Ovary (tissue), 9 donors: ENCODE results near the gene SFMBT2. TPM values are rescaled to one million over a fixed set of nuclear protein-coding genes. Genes with fewer than 3 reads are reported as not detected.
"Not testable (repeated sequence)": the region's sequence is repeated elsewhere in the genome, so short reads cannot be mapped to it uniquely, and the experiment has no call there.

Experiments used
- DNase-seq, 5 donors: peaks; one replicate each; pipeline ENCODE4 v3.0.0-alpha.2; 2019 to 2020
- H3K27ac ChIP-seq, 2 donors: fragments of 200-600 bp; one replicate each; pipeline versions ENCODE4 v1.5.1 to v1.8.0; 2019 to 2022
- H3K27me3 ChIP-seq: fragments of 200-600 bp; one replicate; pipeline ENCODE4 v1.8.0; 2022
- H3K36me3 ChIP-seq: fragments of 200-600 bp; sonication (generic); one replicate; pipeline ENCODE4 v1.5.1; 2019
- H3K4me1 ChIP-seq: one replicate; pipeline ENCODE4 v1.8.1; 2013; ENCODE audit warnings: mild to moderate bottlenecking, moderate library complexity; ENCODE audit not compliant: insufficient read depth
- H3K4me3 ChIP-seq: fragments of 200-600 bp; sonication (generic); one replicate; pipeline ENCODE4 v1.5.1; 2017
- H3K9me3 ChIP-seq, 2 donors: fragments of 200-600 bp in 1 of 2; sonication (generic) in 1 of 2; one replicate each; pipeline versions ENCODE4 v1.5.1 to v1.8.1; 2013 to 2019; ENCODE audit warnings: mild to moderate bottlenecking in 1 of 2, moderate library complexity in 1 of 2
- EP300 ChIP-seq: sonication (generic); formaldehyde crosslinking; IDR thresholded peaks from one replicate; pipeline ENCODE4 v1.6.1; 2017; ENCODE audit warnings: antibody characterized with exemption
- POLR2A ChIP-seq: fragments of 450-650 bp; IDR thresholded peaks from one replicate; pipeline ENCODE4 v1.6.1; 2017; ENCODE audit warnings: antibody characterized with exemption, mild to moderate bottlenecking, moderate library complexity
- WGBS, 3 donors: extraction: QIAGEN DNeasy Blood & Tissue Kit in 1 of 3; methylation state at CpG; one replicate each; pipeline versions ENCODE4 v1.1.5 to v1.1.7; 2013 to 2017; 5-methylcytosine and 5-hydroxymethylcytosine counted together
- intact Hi-C, 4 donors: fragments of 100-400 bp; cut with DNase I; formaldehyde crosslinking; loops; one replicate each; pipeline versions ENCODE4 v1.11.0 to v1.15.1; 2022 to 2023
- polyA plus RNA-seq, 2 donors: library from polyadenylated mRNA; stranded (reverse); fragments of 200-250 nt in 1 of 2; fragments of 350-450 nt in 1 of 2; fragmentation: Illumina TruSeq in 1 of 2; extraction: RNeasy Lipid Tissue Mini Kit (QIAGEN cat#74804) in 1 of 2; gene quantifications; one replicate each; pipeline ENCODE4 v1.2.3, GENCODE V29; 2013 to 2014
- total RNA-seq, 7 donors: library from RNA; depleted of rRNA in 2 of 7; stranded (reverse); fragments of >200 nt in 2 of 7; fragmentation: NEBNext Ultra II Directional in 3 of 7; extraction: Animal tissue kit (Norgen Biotek cat#: 25700) in 3 of 7; gene quantifications; one replicate each; pipeline versions ENCODE4 v1.1.0 to v1.2.4, GENCODE V29; 2016 to 2023
- TF ChIP-seq, protein P1 (sequence below), 3 donors: fragments of 450-650 bp in 2 of 3; fragments of 200-600 bp in 1 of 3; IDR thresholded peaks; one replicate each; pipeline versions ENCODE4 v1.5.1 to v1.8.0; 2016 to 2022; ENCODE audit warnings: antibody characterized with exemption in 3 of 3, mild to moderate bottlenecking in 1 of 3
- donor health status: DM: no; HTN: no; CAD: no; lungs with moderate emphysema.
- donor health status: DM: no; HTN: no; CAD: no.
- donor health status: Bipolar disorder and iron deficiency.
- donor health status: DM: yes; HTN: yes; CAD: no.
- donor health status: DM: no; HTN: no; CAD: no.
- donor health status: DM: yes; HTN: yes; CAD: no.

The SFMBT2 gene
- total and polyA plus RNA-seq, 9 donors, result 5.0 to 28.1 (median 17.8) TPM

DNA sequence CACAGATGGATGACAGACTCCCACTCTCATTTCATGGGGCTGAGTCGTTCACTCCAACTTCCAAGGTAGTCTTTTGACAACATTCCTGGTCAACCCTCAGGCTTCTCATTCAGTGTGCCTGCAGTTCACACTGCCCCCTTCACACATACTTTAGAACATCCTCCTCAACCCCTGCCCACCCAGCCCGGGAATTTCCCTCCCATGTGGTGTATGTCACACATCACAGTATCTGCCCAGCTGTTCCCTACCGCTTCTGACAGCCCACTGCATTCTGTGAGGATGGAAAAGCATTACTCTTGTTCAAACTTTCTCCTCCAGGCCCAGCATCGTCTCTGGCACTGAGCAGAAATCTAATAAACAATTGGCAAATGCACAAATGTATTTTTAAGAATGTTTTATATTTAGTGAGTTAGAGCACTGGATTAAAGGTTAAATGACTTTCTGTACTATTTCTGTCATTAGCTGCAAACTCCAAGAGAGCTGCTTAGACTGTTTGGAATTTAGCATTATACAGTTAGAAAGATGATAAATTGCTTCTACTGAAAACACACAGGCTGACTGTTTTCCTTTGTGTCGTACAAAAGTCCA, 110.4 kb downstream of the SFMBT2 start:
- TF ChIP-seq EP300 (no peak), POLR2A (no peak)
- TF ChIP-seq, protein P1, sequence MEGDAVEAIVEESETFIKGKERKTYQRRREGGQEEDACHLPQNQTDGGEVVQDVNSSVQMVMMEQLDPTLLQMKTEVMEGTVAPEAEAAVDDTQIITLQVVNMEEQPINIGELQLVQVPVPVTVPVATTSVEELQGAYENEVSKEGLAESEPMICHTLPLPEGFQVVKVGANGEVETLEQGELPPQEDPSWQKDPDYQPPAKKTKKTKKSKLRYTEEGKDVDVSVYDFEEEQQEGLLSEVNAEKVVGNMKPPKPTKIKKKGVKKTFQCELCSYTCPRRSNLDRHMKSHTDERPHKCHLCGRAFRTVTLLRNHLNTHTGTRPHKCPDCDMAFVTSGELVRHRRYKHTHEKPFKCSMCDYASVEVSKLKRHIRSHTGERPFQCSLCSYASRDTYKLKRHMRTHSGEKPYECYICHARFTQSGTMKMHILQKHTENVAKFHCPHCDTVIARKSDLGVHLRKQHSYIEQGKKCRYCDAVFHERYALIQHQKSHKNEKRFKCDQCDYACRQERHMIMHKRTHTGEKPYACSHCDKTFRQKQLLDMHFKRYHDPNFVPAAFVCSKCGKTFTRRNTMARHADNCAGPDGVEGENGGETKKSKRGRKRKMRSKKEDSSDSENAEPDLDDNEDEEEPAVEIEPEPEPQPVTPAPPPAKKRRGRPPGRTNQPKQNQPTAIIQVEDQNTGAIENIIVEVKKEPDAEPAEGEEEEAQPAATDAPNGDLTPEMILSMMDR (IDR thresholded peaks at IDR 0.05), result no peak
- intact Hi-C loops, result no loop called here
- H3K36me3 ChIP-seq, result no peaks in the 10 kb centered on the region
- 6 to 10% (median 9%) methylated on average over 5 of the region's 5 CpGs for WGBS, 3 donors
- no peak overlapping the region for H3K27ac ChIP-seq
- H3K4me1 ChIP-seq, result peaks cover 7% of the 10 kb centered on the region
- H3K9me3 ChIP-seq, result no peaks in the 10 kb centered on the region
- DNase-seq, result no peak
- no peaks in the 10 kb centered on the region for H3K27me3 ChIP-seq
- H3K4me3 ChIP-seq, result no peak overlapping the region

DNA sequence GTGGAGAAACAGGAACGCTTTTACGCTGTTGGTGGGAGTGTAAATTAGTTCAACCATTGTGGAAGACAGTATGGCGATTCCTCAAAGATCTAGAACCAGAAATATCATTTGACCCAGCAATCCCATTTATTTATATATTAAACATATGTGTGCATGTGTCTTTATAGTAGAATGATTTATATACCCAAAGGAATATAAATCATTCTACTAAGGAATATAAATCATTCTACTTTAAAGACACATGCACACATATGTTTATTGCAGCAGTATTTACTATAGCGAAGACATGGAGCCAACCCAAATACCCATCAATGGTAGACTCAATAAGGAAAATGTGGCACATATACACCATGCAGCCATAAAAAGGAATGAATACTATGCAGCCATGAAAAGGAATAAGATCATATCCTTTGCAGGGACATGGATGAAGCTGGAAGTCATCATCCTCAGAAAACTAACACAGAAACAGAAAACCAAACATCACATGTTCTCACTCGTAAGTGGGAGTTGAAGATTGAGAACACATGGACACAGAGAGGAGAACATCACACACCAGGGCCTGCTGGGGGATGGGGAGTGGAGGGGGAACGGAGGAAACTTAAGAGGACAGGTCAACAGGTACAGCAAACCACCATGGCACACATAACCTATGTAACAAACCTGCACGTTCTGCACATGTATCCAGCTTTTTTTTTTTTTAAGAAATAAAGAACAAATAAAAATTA, 111.1 kb downstream of the SFMBT2 start:
- DNase-seq, H3K36me3 ChIP-seq, H3K27ac ChIP-seq, H3K27me3 ChIP-seq, H3K4me3 ChIP-seq, H3K9me3 ChIP-seq, intact Hi-C loops, H3K4me1 ChIP-seq: not testable (repeated sequence)
- WGBS, 3 donors, result 75 to 80% (median 77%) methylated on average over 7 of the region's 7 CpGs

DNA sequence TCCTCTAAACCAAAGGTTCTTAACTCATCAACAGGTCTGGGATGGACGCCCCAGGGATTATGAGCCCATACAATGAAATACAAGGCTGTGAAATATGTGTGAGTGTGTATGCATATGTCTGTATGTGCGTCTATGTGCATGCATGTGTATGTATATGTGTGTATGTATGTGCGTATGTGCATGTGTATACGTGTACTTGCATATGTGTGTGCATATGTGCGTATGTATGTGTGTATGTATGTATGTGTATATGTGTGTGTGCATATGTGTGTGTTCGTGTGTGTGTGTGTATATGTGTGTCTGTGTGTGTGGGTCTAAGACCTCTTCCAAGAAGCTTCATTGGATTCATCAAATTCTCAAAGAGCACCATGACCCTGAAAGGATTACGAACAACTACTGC, 112.3 kb downstream of the SFMBT2 start:
- no peaks in the 10 kb centered on the region for H3K36me3 ChIP-seq
- H3K9me3 ChIP-seq, result no peaks in the 10 kb centered on the region
- H3K4me1 ChIP-seq, result peaks cover 7% of the 10 kb centered on the region
- no peak overlapping the region for H3K4me3 ChIP-seq
- intact Hi-C loops, result no loop called here
- 82 to 97% (median 96%) methylated on average over 7 of the region's 7 CpGs for WGBS, 3 donors
- DNase-seq, result no peak
- no peak for TF ChIP-seq POLR2A
- TF ChIP-seq, protein P1 (IDR thresholded peaks at IDR 0.05), result no peak
- no peak for TF ChIP-seq EP300
- H3K27ac ChIP-seq, result no peak overlapping the region
- H3K27me3 ChIP-seq, result no peaks in the 10 kb centered on the region

DNA sequence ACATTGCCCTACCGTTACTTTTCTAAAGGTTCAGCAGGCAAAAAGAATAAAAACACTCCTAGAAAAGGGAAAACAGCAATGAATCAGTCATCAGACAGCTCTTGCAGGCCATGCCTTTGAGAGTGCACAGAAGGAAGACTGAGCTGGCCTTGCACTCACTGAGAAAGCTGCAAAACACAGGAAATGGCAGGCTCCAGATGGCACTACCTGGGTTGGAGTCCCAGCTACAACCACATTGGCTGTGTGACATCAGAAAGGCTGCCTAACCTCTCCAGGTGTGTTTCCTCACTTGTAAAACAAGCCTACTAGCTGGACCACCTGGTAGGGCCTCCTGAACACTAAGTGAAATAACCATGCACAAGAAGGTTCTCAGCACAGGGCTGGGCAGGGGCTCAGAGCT, 113.7 kb downstream of the SFMBT2 start:
- DNase-seq, result no peak
- Histone ChIP-seq H3K9me3 (no peaks in the 10 kb centered on the region), H3K27me3 (no peaks in the 10 kb centered on the region), H3K4me3 (no peak overlapping the region), H3K36me3 (no peaks in the 10 kb centered on the region), H3K27ac (no peak overlapping the region), H3K4me1 (peaks cover 7% of the 10 kb centered on the region)
- TF ChIP-seq, protein P1 (IDR thresholded peaks at IDR 0.05), result no peak
- TF ChIP-seq POLR2A, result no peak
- TF ChIP-seq EP300, result no peak
- 82 to 86% (median 83%) methylated on average over 1 of the region's 1 CpG for WGBS, 3 donors
- intact Hi-C loops, result no loop called here

DNA sequence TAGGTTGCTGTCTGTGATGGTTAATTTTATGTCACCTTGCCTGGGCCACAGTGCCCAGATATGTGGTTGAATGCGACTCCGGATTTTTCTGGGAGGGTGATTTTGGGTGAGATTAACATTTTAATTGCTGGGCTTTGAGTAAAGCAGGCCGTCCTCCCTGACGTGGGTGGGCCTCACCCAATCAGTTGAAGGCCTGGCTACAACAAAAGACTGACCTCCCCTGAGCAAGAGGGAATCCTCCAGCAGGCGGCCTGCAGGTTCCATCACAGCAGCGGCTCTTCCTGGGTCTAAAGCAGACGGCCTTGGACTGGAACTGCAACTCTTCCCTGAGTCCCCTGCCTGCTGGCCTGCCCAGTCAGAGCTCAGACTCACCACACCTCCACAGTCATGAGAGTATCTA, 114.2 kb downstream of the SFMBT2 start:
- no peak for DNase-seq
- no peak for TF ChIP-seq POLR2A
- TF ChIP-seq, protein P1 (IDR thresholded peaks at IDR 0.05), result no peak
- H3K27me3 ChIP-seq, result no peaks in the 10 kb centered on the region
- H3K9me3 ChIP-seq, result no peaks in the 10 kb centered on the region
- H3K36me3 ChIP-seq, result no peaks in the 10 kb centered on the region
- 93 to 99% (median 93%) methylated on average over 7 of the region's 7 CpGs for WGBS, 3 donors
- peaks cover 7% of the 10 kb centered on the region for H3K4me1 ChIP-seq
- intact Hi-C loops, result no loop called here
- H3K4me3 ChIP-seq, result no peak overlapping the region
- no peak overlapping the region for H3K27ac ChIP-seq
